Thoracic aorta (tissue), 2 donors: ENCODE results near the gene CD300C. TPM values are rescaled to one million over a fixed set of nuclear protein-coding genes. Genes with fewer than 3 reads are reported as not detected.

ENCODE experiments used
- ATAC-seq: fragments of 150-250 bp; one replicate; pipeline ENCODE4 v1.8.0; 2017; ENCODE audit warnings: low read depth; ENCODE audit not compliant: insufficient number of reproducible peaks, low FRiP score
- DNase-seq: peaks from one replicate; pipeline ENCODE4 v3.0.0-alpha.2; 2020; ENCODE audit warnings: low spot score
- H3K27ac ChIP-seq, 2 donors: fragments of 200-600 bp; sonication (generic); 1 replicate in 1 of 2; 2 replicates in 1 of 2; pipeline ENCODE4 v1.5.1; 2016; ENCODE audit warnings: mild to moderate bottlenecking in 2 of 2, moderate library complexity in 2 of 2
- H3K27me3 ChIP-seq: fragments of 200-600 bp; sonication (generic); replicated peaks from 2 replicates; pipeline ENCODE4 v1.6.0; 2016; ENCODE audit warnings: mild to moderate bottlenecking; ENCODE audit not compliant: insufficient read depth
- H3K36me3 ChIP-seq: fragments of 200-600 bp; sonication (generic); one replicate; pipeline ENCODE4 v1.5.1; 2016
- H3K4me1 ChIP-seq, 2 donors: fragments of 200-600 bp; sonication (generic); 1 replicate in 1 of 2; 2 replicates in 1 of 2; pipeline versions ENCODE4 v1.5.1 to v1.6.0; 2016; ENCODE audit warnings: low read depth in 2 of 2, mild to moderate bottlenecking in 1 of 2; ENCODE audit not compliant: control insufficient read depth in 1 of 2
- H3K4me3 ChIP-seq: fragments of 200-600 bp; sonication (generic); 2 replicates; pipeline ENCODE4 v1.5.1; 2016; ENCODE audit warnings: mild to moderate bottlenecking
- H3K9me3 ChIP-seq: fragments of 200-600 bp; sonication (generic); 2 replicates; pipeline ENCODE4 v1.5.1; 2016
- CTCF ChIP-seq: fragments of 200-600 bp; sonication (generic); IDR thresholded peaks from one replicate; pipeline ENCODE4 v1.5.1; 2019; ENCODE audit warnings: antibody characterized with exemption
- total RNA-seq, 2 donors: library from RNA; depleted of rRNA; stranded (reverse); fragments of >200 nt; gene quantifications; one replicate each; pipeline versions ENCODE4 v1.1.0 to v1.2.3, GENCODE V29; 2016

The CD300C gene
- total RNA-seq, 2 donors from 2014 or later, result 2.5 to 4.3 TPM

- no peaks in the 10 kb centered on the region for H3K27me3 ChIP-seq
- H3K9me3 ChIP-seq, result no peaks in the 10 kb centered on the region
- no peak overlapping the region for H3K4me3 ChIP-seq
- no peak overlapping the region for H3K27ac ChIP-seq
- ATAC-seq (no peak), DNase-seq (no peak)
- peak; percentile 89 for TF ChIP-seq CTCF
- H3K36me3 ChIP-seq, result no peaks in the 10 kb centered on the region
- H3K4me1 ChIP-seq, result no peaks in the 10 kb centered on the region
These were observed 52.5 kb downstream of the CD300C start for GRCh38 chr17:74493331-74493833.

- H3K27me3 ChIP-seq, result no peaks in the 10 kb centered on the region
- TF ChIP-seq CTCF, result no peak
- H3K27ac ChIP-seq, result no peak overlapping the region
- DNase-seq, result no peak
- no peak for ATAC-seq
- H3K4me3 ChIP-seq, result no peak overlapping the region
- no peaks in the 10 kb centered on the region for H3K4me1 ChIP-seq
- no peaks in the 10 kb centered on the region for H3K9me3 ChIP-seq
- H3K36me3 ChIP-seq, result no peaks in the 10 kb centered on the region
These were observed 54.3 kb downstream of the CD300C start for GRCh38 chr17:74491626-74492025.

Other genes with a start within 250 kb of the CD300C start
- under 1 TPM; 0.56 to 0.95 TPM for gene KIF19, start 219.9 kb downstream of the CD300C start, total RNA-seq
- gene BTBD17, start 184.2 kb downstream of the CD300C start, total RNA-seq, result not detected
- not detected for gene GPR142, start 178.6 kb downstream of the CD300C start, total RNA-seq
- 10 to 100 TPM; 56.0 to 67.0 TPM for gene GPRC5C, start 114.0 kb downstream of the CD300C start, total RNA-seq
- 1 to 10 TPM; 7.7 to 8.0 TPM for gene CD300A, start 79.5 kb downstream of the CD300C start, total RNA-seq
- gene CD300LB, start 14.6 kb downstream of the CD300C start, total RNA-seq, result under 1 TPM; 0.81 to 0.85 TPM
- not detected for gene CD300H, start 21.4 kb upstream of the CD300C start, total RNA-seq
- gene CD300LD, start 46.2 kb upstream of the CD300C start, total RNA-seq, result not detected
- 10 to 100 TPM in 1 of 2 donors, under 1 TPM in 1; 0.14 to 10.4 TPM for gene CD300E, start 77.6 kb upstream of the CD300C start, total RNA-seq
- gene CD300LF, start 166.8 kb upstream of the CD300C start, total RNA-seq, result 1 to 10 TPM in 1 of 2 donors, not detected in 1; 2.3 TPM
- 1 to 10 TPM; 2.2 to 3.2 TPM for gene RAB37, start 191.1 kb upstream of the CD300C start, total RNA-seq
- 10 to 100 TPM; 23.2 to 32.8 TPM for gene NHERF1, start 202.5 kb upstream of the CD300C start, total RNA-seq
- 10 to 100 TPM; 37.1 to 39.4 TPM for gene NAT9, start 230.2 kb upstream of the CD300C start, total RNA-seq